HG02852 (cell line): ENCODE measurements around the gene MKRN2OS.

Experiments
- ATAC-seq: cut with Tn5 transposase; IDR thresholded peaks from one replicate; pipeline ENCODE4 v1.9.1; 2021; ENCODE audit warnings: mild to moderate bottlenecking, moderate library complexity; ENCODE audit not compliant: unreplicated experiment

Gene MKRN2OS, protein sequence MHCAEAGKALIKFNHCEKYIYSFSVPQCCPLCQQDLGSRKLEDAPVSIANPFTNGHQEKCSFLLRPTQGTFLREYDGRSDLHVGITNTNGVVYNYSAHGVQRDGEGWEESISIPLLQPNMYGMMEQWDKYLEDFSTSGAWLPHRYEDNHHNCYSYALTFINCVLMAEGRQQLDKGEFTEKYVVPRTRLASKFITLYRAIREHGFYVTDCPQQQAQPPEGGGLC

DNA sequence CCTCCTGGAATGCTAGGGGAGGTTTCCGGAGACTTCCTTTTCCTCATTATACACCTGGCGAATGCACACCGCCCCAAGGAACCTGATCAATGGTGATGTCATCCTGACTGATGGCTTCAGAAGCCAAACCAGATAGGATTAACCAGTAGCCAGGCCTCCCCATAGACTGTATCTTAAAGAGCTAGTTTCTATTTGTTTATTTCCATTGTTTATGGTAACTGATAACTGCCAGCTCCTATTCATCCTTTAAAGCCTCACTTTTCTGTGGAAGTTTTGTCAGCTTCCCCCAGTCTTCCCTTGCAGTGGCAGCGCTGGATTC lies at the start of gene MKRN2OS:
Gene MKRN2OS (minus strand): TSS at position 27 of the 319 bp plus-strand sequence. CDS start 35 bp downstream, outside the sequence.
- no peak for ATAC-seq

DNA sequence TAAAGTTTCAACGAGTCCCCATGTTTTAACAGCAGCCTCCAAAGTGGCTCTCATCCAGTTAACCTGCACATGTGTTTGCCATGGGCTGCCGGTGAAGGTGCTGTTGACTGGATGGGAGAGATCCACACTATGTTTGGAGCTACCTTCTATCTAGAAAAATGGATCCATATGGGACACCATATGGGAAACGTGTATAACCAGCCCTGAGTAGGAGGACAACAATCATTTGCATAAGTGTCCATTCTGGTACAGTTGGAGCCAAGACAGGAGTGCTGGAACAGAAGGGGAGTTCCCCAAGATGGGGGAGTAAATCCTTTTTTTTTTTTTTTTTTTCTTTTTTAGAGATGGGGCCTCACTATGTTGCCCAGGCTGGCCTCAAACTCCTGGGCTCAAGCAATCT lies 48.2 kb upstream of the MKRN2OS start:
- no peak for ATAC-seq

DNA sequence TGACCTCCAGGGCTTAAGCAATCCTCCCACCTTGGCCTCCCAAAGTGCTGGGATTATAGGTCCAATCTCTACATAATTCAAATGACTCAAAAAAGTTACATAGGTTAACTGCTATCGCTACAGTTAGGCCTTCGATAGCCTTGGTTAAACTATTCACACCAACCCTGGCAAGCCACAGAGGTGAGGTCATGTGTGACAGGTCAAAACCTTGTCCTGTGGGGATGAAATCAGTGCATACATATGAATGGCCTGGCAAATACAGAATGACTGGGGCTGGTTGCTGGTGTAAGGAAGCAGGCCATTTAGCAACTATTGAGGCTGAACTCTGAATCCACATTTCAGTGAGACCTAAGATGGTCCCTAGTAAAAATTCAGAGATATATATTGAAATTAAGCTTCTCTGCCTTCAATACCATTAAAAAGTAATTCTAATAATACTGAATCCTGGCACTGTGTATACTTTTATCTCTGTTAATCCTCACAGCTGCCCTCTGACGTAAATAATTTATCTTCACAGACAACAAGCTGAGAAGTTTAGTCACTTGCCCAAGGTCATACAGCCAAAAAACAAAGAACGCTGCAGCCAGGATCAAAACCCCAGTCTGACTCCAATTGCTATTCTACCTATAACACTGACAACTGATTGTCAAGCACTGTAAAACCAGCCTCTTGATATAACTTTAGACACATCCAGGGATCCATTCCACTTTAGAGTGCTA lies 46.9 kb upstream of the MKRN2OS start:
- no peak for ATAC-seq

DNA sequence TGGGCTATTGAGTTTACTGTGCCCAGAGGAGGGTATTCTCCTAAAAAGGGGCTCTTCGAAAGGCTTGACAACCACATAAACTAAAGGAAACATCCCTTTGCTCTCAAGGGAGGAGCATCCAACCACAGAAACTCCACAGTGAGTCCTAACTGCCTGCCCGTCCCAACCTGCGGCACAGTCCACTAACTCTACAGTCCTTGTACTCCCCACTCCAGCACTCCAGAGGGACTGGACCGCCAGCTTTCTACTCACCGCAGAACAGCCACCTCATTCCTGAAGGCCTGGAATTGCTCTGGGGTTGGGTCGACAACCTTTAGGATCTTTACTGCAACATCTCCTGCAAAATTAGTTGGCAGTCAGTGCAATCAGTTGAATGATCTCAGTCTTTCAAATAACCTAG lies 46.2 kb upstream of the MKRN2OS start:
- ATAC-seq, result no peak

DNA sequence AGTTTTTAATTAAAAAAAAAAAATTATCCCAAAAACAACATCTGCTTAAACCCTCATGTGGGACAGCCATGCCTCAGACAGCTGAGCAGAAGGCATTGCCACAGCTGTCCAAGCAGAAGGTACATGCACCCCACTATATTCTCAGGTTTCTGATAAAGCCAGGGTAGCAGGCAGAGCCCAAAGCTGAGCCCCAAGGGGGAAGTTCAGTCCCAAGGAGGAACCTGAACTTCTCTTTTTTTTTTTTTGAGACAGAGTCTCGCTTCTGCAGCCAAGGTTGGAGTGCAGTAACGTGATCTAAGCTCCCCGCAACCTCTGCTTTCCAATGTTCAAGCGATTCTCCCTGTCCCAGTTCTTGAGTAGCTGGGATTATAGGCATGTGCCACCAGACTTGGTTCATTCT lies 44.8 kb upstream of the MKRN2OS start:
- ATAC-seq, result no peak

DNA sequence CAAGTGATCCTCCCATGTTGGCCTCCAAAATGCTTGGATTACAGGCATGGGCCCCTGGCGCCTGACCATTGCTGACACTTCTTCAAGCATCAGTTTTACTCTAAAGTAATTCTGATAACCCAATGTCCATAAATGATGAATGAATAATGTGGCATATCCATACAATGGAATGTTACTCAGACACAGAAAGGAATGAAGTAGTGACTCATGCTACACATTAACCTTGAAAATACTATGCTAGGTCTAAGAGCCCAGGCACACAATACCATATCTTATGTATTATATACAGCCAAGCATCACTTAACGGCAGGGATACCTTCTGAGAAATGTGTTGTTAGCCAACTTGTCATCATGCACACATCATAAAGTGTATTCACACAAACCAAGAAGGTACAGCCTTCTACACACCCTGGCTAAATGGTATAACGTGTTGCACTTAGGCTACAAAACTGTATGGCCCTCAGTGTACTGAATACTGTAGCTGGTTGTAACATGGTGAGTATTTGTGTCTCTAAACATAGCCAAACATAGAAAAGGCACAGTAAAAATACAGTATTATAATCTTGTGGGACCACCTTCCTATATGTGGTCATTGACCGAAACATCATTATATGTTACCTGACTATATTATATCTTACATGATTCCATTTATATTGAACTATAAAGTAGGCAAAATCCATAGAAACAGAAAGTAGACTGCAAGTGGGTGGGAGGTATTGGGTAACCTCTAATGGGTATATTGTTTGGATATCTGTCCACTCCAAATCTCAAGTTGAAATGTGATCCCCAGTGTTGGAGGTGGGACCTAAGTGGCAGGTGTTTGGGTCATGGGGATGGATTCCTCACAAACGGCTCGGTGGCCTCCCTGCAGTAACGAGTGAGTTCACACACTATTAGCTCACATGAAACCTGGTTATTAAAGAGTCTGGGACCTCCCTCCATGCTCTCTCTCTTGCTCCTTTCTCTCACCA lies 43.0 kb upstream of the MKRN2OS start:
- ATAC-seq, result no peak

DNA sequence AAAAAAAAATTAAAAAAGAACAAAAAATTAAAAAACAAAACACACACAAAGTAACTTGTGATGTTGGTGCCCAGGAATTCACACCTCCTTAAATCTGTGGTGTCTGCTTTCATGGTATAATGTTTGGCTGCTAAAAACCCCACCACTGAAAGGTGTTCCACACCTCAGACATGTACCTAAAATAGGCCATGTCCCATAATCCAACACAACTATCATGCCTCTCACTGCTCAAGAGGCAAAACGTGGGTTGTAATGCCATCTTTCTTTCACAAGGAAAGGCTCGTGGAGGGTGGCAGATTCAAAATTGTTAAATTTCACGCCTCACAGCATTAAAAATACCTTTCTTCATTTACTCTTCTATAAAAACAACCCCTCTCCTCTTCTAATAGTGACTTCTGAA lies 41.1 kb upstream of the MKRN2OS start:
- ATAC-seq, result no peak

DNA sequence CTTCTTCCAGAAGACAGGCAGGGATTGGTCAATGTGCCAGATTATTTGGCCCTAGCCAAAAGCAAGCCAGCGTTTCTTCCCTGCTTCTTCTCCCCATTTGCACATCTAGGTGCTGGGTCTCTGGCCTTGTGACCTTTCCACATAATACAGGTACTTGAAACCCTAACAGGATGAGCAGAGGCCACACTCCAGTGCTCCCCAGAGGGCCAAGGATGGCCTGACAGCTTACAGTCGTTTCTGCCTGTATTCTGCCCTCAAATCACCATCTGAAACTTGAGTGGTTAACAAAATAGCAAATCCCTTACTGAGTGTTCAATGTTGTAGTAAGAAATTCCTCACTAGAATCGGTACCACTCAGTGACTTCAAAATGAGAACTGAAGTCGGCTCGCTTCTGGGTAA lies 40.7 kb upstream of the MKRN2OS start:
- peak; percentile 60 for ATAC-seq

DNA sequence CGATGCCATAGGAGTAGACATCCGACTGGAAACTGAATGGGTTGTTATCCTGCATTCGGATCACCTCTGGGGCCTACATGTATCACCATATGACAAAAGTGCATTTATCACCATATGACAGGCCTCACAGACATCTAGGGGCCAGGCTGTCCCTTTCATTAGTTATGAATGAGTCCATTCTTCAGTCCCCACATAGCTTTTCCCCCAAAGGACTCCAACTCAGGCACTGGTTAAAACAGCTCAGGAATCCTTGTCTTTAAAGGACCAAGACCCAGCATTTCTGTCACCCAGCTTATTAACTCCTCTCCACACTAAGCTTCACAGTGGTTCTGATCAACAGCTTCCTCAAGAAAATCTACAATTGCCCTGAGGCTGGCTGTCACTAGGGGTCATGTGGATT lies 39.9 kb upstream of the MKRN2OS start:
- no peak for ATAC-seq

DNA sequence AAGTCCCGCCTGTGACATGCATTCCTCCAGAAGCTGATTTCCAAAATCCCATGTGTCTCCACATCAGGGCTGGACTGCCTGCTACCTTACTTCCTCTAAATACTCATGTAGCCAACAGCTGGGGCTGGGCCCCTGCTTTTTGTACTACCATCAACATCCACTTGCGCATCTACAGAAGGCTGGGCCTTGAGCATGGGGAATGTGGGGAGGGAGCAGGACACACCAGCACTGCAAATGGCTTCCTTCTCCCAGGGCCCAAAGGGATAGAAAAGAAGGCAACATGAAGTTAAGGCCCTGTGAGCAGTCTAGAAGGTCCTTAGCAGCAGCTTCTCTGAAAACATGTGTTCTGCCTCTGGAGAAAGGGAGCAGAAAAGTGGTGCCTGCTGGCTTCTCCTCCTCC lies 38.8 kb upstream of the MKRN2OS start:
- no peak for ATAC-seq

DNA sequence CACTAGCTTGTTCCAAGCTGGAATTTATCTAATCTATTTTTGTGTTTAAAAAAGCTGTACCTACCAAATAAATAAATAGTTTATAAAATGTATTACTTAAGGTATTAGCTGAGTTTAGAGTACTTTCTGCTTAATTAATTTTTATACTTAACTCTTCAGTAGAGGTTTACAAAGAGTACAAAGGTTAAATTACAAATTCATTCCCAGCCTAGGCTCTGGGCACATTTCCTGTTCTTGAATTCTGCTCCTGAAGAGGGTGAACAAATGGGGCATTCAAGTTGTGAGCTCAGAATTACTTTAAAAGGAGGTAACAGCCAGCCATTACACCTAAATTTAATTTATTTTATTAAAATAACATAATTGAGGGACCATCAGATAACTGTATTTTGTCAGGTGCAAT lies 38.0 kb upstream of the MKRN2OS start:
- ATAC-seq, result no peak

DNA sequence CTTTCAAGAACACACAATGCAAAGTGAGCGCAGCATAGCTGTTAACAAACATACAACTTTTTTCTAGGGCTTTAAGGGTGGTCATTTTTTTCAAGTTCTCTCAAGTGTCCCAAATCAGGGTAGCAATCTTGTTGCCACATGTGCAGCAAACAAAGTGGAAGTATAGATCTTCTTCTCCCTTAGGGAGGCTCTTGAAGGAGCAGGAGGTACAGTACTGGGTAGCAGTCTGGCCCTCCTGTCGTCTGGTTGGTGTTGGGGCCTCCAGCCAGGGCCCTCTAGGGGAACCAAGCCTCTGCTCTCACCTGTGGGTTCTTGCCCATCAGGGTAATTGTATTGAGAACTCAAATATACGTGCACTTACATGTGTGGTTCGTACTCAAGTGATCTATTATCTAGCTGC lies 37.4 kb upstream of the MKRN2OS start:
- no peak for ATAC-seq

DNA sequence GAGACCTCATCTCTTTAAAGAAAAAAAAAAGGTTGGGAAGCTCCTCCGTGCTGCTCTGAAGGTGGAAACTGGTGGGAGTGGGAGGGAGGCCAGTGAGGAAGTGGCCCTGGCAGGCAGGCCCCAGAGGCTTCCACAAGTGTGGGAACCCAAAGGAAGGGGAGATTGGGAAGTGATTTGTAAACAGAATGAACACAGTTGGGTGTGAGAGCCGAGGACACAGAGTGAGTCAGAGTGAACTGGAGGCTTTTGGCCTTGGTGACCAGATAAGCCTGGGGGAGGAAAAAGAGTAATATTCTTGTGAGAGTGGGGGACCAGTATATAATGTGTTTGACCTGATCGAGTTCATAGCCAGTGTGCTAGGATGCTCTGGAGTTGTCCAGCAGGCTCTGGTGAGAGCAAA lies 34.6 kb upstream of the MKRN2OS start:
- ATAC-seq, result no peak

DNA sequence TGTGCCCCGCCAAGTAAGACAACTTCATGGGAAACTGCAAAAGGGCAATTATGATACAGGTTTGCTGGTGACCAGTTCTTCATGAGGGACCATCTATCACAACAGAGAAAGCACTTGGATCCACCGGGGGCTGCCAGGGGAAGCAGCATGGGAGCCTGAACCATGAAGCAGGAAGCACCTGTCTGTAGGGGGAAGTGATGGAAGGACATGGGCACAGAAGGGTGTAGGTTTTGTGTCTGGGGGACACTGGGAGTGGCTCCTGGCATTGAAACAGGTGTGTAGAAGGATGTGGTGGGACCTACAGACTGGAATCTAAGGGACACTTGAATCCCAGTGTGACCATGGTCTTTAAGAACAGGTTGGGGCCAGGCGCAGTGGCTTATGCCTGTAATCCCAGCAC lies 34.2 kb upstream of the MKRN2OS start:
- ATAC-seq, result no peak

DNA sequence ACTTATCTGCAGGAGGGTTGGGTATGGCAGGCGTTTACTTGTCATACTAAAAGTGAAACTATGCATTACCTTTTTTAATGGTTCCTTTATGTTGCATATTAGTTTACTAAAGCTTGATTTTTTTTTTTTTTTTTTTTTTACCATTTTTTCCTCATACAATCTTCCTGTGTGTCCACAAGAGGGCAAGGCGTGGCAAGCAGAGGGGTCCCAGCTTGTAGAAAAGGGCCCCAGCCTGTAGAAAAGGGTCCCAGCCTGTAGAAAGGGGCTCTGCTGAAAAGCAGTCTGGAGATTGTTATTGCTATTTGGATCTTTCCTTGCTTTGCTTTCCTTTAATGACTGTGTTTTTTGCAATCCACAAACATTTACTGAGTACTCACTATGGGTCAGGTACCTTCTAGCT lies 33.4 kb upstream of the MKRN2OS start:
- ATAC-seq, result no peak

DNA sequence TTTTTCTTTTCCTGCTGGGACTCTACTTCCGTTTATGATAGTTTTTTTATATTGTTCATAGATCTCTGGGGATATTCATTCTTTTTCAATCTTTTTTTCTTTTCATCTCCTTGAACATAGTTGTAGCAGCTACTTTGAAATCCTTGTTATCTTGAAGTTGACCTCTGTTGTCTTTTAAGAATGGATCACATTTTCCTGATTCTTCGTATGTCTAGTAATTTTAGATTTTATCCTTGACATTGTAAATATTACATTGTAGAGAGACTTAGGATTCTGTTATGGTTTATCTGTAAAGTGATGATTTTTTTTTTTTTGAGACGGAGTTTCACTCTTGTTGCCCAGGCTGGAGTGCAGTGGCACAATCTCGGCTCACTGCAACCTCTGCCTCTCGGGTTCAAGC lies 32.1 kb upstream of the MKRN2OS start:
- no peak for ATAC-seq

DNA sequence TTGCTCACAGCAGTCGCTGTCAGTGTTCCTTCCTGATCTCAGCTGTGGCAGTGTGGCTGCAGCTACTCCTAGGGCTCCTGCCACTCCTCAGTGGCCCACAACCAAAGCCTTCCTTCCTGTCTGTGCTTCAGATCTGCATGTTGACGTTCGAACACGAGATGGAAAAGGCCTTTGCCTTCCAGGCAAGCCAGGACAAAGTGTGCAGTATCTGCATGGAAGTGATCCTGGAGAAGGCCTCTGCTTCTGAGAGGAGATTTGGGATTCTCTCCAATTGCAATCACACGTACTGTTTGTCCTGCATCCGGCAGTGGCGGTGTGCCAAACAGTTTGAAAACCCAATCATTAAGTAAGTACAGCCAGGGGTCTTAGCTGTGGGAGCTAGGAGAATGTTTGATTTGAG lies 29.4 kb upstream of the MKRN2OS start:
- no peak for ATAC-seq

DNA sequence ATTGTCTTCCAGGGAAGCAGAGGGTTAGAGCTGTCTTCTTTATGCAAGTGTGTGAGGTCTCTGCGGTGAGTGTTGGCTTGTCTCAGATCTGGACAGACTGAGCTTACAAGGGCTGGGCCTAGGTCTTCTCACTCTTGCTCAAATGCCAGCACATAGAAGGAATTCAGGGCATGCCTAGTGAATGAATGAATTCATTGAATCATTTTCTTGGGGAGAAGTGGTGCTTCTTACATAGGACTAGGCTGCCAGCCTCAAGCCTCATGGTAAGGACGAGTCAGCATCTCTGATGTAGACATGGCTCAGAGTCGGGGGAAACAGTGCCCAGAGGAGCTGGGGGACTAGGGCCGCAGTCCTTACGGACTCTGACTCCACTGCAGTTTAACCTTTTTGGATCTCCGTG lies 28.8 kb upstream of the MKRN2OS start:
- no peak for ATAC-seq

DNA sequence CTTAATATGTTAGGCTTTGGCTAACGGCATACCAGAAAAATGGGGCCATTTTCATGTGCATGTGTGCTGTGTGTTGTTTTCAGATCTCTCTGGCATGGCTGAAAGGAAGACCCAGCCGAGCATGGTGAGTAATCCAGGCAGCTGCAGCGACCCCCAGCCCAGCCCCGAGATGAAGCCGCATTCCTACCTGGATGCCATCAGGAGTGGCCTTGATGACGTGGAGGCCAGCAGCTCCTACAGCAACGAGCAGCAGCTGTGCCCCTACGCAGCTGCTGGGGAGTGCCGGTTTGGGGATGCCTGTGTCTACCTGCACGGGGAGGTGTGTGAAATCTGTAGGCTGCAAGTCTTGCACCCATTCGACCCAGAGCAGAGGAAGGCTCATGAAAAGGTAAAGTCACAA lies 26.7 kb upstream of the MKRN2OS start:
- ATAC-seq, result no peak

DNA sequence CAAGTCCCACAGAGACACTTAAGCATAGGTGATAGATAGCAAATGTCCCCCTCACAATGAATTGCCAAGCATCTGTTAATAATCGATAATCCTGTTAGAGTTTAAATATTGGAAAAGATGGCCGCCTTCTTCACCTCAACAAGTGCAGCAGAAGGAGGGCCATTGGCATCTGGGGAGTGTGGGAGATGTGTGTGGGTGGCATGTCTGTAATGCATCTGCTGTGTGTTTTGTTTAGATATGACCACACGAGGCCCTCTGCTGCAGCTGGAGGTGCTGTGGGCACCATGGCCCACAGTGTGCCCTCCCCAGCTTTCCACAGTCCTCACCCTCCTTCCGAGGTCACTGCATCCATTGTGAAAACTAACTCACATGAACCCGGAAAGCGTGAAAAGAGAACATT lies 24.5 kb upstream of the MKRN2OS start:
- ATAC-seq, result no peak

DNA sequence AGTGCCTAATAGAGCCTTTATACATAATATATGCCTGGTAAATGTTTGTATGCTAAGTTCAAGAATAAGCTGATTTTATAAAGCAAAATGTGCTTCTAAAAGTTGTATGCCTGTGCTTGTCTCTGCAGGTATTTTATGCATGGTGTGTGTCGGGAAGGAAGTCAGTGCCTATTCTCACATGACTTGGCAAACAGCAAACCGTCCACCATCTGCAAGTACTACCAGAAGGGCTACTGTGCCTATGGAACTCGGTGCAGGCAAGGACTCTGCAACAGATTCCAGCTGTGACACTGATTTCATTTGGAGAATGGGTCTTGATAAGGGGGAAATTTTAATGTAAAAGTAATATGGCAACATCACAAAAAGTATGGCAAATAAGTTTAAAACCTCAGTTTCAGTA lies 23.4 kb upstream of the MKRN2OS start:
- no peak for ATAC-seq

DNA sequence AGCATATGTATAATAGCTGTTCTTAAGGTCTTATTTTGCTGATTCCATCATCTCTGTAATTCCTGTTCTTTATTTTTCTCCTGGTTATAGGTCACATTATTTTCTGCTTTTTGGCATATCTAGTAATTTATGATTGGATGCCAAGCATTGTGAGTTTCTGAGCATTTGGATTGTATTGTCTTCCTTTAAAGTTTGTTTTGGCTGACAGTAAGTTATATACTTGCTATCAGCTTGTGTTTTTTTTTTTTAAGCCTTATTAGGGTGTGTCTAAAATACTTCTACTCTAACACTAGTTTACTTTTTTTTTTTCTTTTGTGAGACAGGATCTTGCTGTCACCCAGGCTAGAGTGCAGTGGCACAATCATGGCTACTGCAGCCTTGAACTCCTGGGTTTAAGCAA lies 21.7 kb upstream of the MKRN2OS start:
- no peak for ATAC-seq
